Esophagus muscularis mucosa (tissue), 4 donors: ENCODE results near the gene DUSP22. TPM values are rescaled to one million over a fixed set of nuclear protein-coding genes. Genes with fewer than 3 reads are reported as not detected.

Source experiments
- DNase-seq: peaks from one replicate; pipeline ENCODE4 v3.0.0-alpha.2; 2017; ENCODE audit errors: extremely low spot score
- H3K27ac ChIP-seq, 4 donors: fragments of 200-600 bp; sonication (generic); replicated peaks in 1 of 4; 1 replicate in 3 of 4; 2 replicates in 1 of 4; pipeline ENCODE4 v1.5.1; 2016 to 2019; ENCODE audit warnings: mild to moderate bottlenecking in 1 of 4
- H3K27me3 ChIP-seq, 4 donors: fragments of 200-600 bp; sonication (generic); one replicate each; pipeline versions ENCODE4 v1.5.1 to v1.6.0; 2016 to 2019
- H3K36me3 ChIP-seq, 4 donors: fragments of 200-600 bp; sonication (generic); one replicate each; pipeline ENCODE4 v1.5.1; 2016 to 2019
- H3K4me1 ChIP-seq, 4 donors: fragments of 200-600 bp; sonication (generic); one replicate each; pipeline ENCODE4 v1.5.1; 2016 to 2019
- H3K4me3 ChIP-seq, 4 donors: fragments of 200-600 bp; sonication (generic); 1 replicate in 2 of 4; 2 replicates in 2 of 4; pipeline ENCODE4 v1.5.1; 2016 to 2019; ENCODE audit warnings: mild to moderate bottlenecking in 4 of 4, moderate library complexity in 1 of 4
- H3K9me3 ChIP-seq, 4 donors: fragments of 200-600 bp; sonication (generic); 1 replicate in 3 of 4; 2 replicates in 1 of 4; pipeline ENCODE4 v1.5.1; 2016 to 2019
- CTCF ChIP-seq, 3 experiments: fragments of 200-600 bp in 2 of 3; fragments of 450-650 bp in 1 of 3; sonication (generic) in 2 of 3; IDR thresholded peaks; one replicate each; pipeline ENCODE4 v1.5.1; 2017 to 2019; ENCODE audit warnings: antibody characterized with exemption in 3 of 3, mild to moderate bottlenecking in 2 of 3, moderate library complexity in 1 of 3
- EP300 ChIP-seq: sonication (generic); formaldehyde crosslinking; IDR thresholded peaks from one replicate; pipeline ENCODE4 v1.6.1; 2017; ENCODE audit warnings: antibody characterized with exemption
- POLR2A ChIP-seq: fragments of 450-650 bp; IDR thresholded peaks from one replicate; pipeline ENCODE4 v1.6.1; 2017; ENCODE audit warnings: antibody characterized with exemption, moderate library complexity, mild to moderate bottlenecking, low read depth
- POLR2AphosphoS5 ChIP-seq, 2 donors: sonication (generic); formaldehyde crosslinking; IDR thresholded peaks; one replicate each; pipeline ENCODE4 v1.6.1; 2017; ENCODE audit warnings: antibody characterized with exemption in 2 of 2
- WGBS: methylation state at CpG from one replicate; pipeline ENCODE4 v1.1.5; 2018; 5-methylcytosine and 5-hydroxymethylcytosine counted together
- intact Hi-C: fragments of 100-400 bp; cut with DNase I; formaldehyde crosslinking; loops from one replicate; pipeline ENCODE4 v1.15.1; 2023
- total RNA-seq, 4 donors: library from RNA; depleted of rRNA; stranded (reverse); fragments of >200 nt; gene quantifications; one replicate each; pipeline versions ENCODE4 v1.1.0 to v1.2.1, GENCODE V29; 2016

The DUSP22 gene
- total RNA-seq, 4 donors from 2014 or later = 67.7 to 95.6 (median 73.7) TPM

GRCh38 chr6:339480-339879, 47.2 kb downstream of the DUSP22 start:
- no peak overlapping the region for H3K4me3 ChIP-seq
- intact Hi-C loops = no loop called here
- H3K9me3 ChIP-seq = no peaks in the 10 kb centered on the region
- no peak overlapping the region for H3K27ac ChIP-seq
- WGBS = 69% methylated on average over 5 of the region's 5 CpGs
- TF ChIP-seq EP300 (no peak), POLR2AphosphoS5 (IDR thresholded peaks at IDR 0.05) (no peak), POLR2A (no peak), CTCF (IDR thresholded peaks at IDR 0.05) (no peak)
- DNase-seq = no peak
- H3K36me3 ChIP-seq = peaks cover 0 to 11% (median 0%) of the 10 kb centered on the region in 4 donors
- H3K4me1 ChIP-seq = peaks cover 0 to 55% (median 7%) of the 10 kb centered on the region in 4 donors
- H3K27me3 ChIP-seq = peaks cover 0 to 12% (median 0%) of the 10 kb centered on the region in 4 donors

- intact Hi-C loops = no loop called here
- H3K9me3 ChIP-seq = no peaks in the 10 kb centered on the region
- TF ChIP-seq CTCF (IDR thresholded peaks at IDR 0.05) (no peak), EP300 (no peak), POLR2A (no peak), POLR2AphosphoS5 (IDR thresholded peaks at IDR 0.05) (no peak)
- H3K36me3 ChIP-seq = peaks cover 0 to 11% (median 0%) of the 10 kb centered on the region in 4 donors
- no peak overlapping the region for H3K4me3 ChIP-seq
- H3K27me3 ChIP-seq = peaks cover 0 to 12% (median 0%) of the 10 kb centered on the region in 4 donors
- no peak for DNase-seq
- H3K27ac ChIP-seq = no peak overlapping the region
- H3K4me1 ChIP-seq = peaks cover 0 to 55% (median 7%) of the 10 kb centered on the region in 4 donors
- 82% methylated on average over 6 of the region's 6 CpGs for WGBS
Observed at GRCh38 chr6:340186-340955, 48.1 kb downstream of the DUSP22 start.

GRCh38 chr6:340991-341827, 48.9 kb downstream of the DUSP22 start:
- H3K9me3 ChIP-seq = no peaks in the 10 kb centered on the region
- peaks cover 0 to 11% (median 0%) of the 10 kb centered on the region in 4 donors for H3K27me3 ChIP-seq
- H3K36me3 ChIP-seq = peaks cover 0 to 11% (median 0%) of the 10 kb centered on the region in 4 donors
- intact Hi-C loops = no loop called here
- 87% methylated on average over 33 of the region's 33 CpGs for WGBS
- no peak overlapping the region for H3K27ac ChIP-seq
- H3K4me3 ChIP-seq = no peak overlapping the region
- peaks cover 0 to 53% (median 6%) of the 10 kb centered on the region in 4 donors for H3K4me1 ChIP-seq
- no peak for DNase-seq
- TF ChIP-seq EP300 = no peak
- TF ChIP-seq POLR2A = no peak
- TF ChIP-seq POLR2AphosphoS5 (IDR thresholded peaks at IDR 0.05) = no peak
- TF ChIP-seq CTCF (IDR thresholded peaks at IDR 0.05) = no peak

GRCh38 chr6:341914-342831, 49.9 kb downstream of the DUSP22 start:
- Histone ChIP-seq H3K4me3 (no peak overlapping the region), H3K27ac (no peak overlapping the region), H3K4me1 (peaks cover 0 to 44% (median 5%) of the 10 kb centered on the region in 4 donors), H3K36me3 (peaks cover 0 to 16% (median 4%) of the 10 kb centered on the region in 4 donors), H3K9me3 (no peaks in the 10 kb centered on the region), H3K27me3 (peaks cover 0 to 9% (median 0%) of the 10 kb centered on the region in 4 donors)
- TF ChIP-seq CTCF (IDR thresholded peaks at IDR 0.05) = no peak
- TF ChIP-seq POLR2AphosphoS5 (IDR thresholded peaks at IDR 0.05) = no peak
- no peak for TF ChIP-seq POLR2A
- TF ChIP-seq EP300 = no peak
- DNase-seq = no peak
- WGBS = 74% methylated on average over 16 of the region's 16 CpGs
- intact Hi-C loops = no loop called here
